Stimulated activated CD8-positive, alpha-beta memory T cell treated with anti-CD3 and anti-CD28 coated beads, Interleukin-7, amount 100 ng/mL, for 48 hours (primary cell): ENCODE measurements around the gene ITM2C.

Experiments
- DNase-seq, 2 donors: peaks; one replicate each; pipeline ENCODE4 v3.0.0-alpha.2; 2020; ENCODE audit warnings: low read depth in 1 of 2; ENCODE audit errors: extremely low read depth in 1 of 2

ITM2C gene

GRCh38 chr2:230872151-230872967 lies 7.6 kb downstream of the ITM2C start:
- no peak for DNase-seq

- no peak for DNase-seq
These were observed 8.4 kb downstream of the ITM2C start for GRCh38 chr2:230872968-230873660.

DNA sequence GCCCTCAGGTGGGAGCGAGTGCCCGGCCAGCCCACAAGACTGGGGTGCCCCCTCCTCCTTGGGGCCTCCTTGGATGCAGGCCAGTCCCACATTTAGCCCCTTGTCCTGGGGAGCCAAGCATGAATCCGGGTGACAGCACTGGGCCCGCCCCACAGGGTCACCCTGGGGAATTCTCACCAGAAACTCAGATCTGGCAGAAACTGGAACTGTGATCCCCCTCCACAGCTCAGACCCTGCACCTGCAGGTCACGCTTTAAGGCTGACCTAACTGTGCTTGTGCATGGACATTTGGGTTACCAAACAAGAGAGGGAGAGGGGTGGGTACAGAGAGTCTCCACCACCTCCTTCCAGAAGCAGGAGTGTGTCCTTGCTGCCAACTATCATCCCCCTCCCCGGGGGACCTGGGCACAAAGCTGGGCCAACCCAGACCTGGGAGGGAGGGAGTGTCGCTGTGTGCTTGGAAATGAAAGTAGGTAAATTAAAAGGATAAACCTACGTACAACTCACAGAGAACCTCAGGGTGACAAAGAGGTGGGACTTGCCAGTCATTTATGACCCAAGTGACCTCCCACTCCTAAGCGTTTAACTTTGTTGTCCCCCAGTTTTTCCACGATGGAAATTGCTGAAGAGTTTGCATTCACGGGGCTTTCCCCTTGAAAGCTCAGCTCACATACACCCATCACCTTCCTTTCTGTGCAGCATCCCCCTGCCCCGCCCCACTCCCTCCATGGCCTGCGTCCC lies 9.1 kb downstream of the ITM2C start:
- DNase-seq, result no peak

GRCh38 chr2:230874456-230874855 lies 9.7 kb downstream of the ITM2C start:
- no peak for DNase-seq

DNA sequence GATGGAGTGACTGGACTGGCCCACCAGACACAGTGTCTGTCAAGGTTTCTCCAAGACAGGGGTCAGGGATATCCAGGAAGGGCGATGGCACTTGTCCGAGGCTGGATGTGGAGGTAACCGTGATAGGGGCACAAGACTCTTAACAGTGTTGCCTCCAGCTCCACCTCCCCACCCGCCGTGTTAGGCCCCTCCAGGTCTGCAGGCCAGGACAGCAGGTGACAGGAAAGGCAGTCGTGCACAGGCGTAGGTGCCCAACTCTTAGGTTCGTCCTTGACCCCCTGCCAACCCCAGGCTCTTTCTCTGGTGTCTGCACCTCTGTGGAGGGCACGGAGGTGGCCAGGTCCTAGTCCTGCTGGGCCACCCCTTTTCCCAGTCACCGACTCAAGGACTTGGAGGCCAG lies 10.1 kb downstream of the ITM2C start:
- DNase-seq, result no peak

DNA sequence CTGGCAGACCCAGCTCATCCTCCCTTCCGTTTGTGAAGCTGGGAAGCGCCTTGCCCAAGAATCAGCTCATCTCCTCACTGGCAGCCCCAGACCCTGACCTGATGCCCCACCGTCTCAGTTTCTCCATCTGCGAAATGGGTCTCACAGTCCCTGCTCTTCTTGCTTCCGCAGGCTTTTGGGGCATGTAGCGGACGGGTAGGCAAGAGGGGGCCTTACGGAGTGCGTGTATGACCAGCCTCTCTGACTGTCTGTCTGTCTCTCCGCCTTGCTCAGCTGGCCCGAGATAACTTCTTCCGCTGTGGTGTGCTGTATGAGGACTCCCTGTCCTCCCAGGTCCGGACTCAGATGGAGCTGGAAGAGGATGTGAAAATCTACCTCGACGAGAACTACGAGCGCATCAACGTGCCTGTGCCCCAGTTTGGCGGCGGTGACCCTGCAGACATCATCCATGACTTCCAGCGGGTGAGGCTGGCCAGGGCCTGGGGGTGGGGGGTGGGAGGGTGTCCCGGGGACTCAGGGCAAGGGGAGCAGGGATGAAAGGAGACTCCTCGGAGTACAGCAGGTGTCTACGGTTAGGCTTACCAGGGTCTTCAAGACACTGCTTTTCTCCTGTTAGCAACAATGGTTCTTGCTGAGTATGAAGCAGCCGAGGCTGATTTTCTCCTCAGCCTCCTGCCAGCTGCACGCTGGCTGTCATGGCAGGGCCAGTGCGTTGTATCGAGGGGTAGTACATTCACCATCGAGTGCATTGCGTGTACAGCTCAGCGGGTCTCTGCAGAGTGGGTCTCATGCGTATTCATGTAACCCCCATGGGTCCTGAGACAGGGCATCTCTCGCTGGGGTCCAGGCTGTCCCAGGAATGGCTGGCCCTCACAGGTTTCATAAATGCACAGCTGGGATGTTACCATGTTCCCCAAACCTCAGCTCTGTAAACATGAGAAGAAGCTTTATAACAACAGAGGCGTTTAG lies 10.9 kb downstream of the ITM2C start:
- DNase-seq, result no peak

DNA sequence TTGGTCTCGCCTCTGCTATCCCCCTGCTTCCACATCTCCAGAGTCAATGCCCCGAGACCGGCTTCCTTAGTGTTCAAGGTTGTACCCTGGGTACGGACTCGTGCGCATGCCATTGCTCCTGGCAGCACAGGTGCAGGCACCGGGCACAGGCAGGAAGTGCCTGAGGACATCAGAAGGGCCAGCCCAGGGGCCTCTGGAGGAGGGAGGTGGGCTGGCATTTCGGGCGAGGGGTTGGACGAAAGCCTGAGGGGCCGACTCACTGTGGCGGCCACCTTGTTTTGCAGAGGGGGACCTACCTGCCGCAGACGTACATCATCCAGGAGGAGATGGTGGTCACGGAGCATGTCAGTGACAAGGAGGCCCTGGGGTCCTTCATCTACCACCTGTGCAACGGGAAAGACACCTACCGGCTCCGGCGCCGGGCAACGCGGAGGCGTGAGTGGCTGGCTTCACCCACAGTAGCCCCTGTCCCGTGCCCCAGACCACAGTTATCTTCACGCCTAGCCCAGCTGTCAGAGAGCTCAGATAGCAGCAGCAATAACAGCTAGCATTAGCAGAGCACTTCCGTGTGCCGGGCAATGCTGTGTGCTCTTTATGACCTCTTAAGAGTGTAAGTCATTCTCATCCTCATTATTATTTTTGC lies 12.5 kb downstream of the ITM2C start:
- DNase-seq, result no peak

DNA sequence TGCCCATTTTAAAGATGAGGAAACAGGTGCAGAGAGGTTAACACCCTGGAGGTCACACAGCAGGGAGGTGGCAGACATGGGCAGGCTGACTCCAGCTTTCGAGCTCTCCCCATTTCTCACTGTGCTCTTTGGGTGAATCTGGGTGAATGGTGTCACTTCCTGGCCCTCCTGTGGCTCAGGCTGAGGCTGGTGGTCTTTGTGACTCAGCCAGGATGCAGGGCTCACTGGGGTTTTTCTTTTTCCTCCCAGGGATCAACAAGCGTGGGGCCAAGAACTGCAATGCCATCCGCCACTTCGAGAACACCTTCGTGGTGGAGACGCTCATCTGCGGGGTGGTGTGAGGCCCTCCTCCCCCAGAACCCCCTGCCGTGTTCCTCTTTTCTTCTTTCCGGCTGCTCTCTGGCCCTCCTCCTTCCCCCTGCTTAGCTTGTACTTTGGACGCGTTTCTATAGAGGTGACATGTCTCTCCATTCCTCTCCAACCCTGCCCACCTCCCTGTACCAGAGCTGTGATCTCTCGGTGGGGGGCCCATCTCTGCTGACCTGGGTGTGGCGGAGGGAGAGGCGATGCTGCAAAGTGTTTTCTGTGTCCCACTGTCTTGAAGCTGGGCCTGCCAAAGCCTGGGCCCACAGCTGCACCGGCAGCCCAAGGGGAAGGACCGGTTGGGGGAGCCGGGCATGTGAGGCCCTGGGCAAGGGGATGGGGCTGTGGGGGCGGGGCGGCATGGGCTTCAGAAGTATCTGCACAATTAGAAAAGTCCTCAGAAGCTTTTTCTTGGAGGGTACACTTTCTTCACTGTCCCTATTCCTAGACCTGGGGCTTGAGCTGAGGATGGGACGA lies 13.2 kb downstream of the ITM2C start:
- DNase-seq, result peak; percentile 60 to 70

DNA sequence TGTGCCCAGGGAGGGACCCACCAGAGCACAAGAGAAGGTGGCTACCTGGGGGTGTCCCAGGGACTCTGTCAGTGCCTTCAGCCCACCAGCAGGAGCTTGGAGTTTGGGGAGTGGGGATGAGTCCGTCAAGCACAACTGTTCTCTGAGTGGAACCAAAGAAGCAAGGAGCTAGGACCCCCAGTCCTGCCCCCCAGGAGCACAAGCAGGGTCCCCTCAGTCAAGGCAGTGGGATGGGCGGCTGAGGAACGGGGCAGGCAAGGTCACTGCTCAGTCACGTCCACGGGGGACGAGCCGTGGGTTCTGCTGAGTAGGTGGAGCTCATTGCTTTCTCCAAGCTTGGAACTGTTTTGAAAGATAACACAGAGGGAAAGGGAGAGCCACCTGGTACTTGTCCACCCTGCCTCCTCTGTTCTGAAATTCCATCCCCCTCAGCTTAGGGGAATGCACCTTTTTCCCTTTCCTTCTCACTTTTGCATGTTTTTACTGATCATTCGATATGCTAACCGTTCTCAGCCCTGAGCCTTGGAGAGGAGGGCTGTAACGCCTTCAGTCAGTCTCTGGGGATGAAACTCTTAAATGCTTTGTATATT lies 14.0 kb downstream of the ITM2C start:
- no peak for DNase-seq

DNA sequence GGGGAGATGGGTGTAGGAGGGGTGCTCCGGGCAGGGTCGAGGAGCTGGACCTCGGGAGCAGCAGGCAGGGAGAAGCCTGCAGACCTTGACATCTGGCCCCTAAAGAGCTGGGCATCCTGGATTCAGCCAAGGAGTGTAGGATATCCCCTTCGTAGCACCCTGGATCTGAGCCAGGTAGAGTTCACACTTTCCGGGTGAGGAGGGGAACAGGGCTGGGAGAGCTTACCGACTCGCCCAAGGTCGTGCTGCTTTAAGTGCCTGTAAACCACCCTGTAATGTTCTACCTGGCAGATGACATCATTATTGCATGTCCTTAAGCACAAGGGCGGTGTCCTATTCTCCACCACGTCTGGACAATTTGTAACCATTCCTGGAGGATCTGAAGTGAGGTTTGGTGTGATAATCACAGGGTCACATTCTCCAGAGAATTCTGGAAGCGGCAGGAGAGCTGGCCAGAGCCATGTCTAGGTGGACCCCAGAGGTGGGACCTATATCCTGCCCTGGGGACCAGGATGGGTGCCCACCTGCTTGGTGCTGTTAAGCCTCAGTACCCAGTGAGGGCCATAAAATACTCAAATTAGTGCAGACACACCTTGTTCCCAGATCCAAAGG lies 14.6 kb downstream of the ITM2C start:
- no peak for DNase-seq

DNA sequence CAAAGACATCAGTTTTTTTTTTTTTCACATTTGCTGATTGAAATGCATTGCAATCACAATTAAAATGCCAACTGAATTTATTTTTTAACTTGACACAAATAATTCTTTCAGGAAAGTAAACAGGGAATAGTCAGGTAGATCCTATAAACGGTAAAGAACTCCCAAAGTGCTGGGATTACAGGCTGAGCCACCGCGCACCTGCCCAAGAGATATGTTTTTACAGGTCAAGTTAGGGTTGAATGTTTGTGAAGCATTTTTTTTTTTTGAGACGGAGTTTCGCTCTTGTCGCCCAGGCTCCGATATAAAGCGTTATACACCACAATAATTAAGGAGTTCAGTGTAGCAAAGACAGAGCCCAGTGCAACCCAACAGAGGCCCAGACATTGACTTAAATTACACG lies 15.1 kb downstream of the ITM2C start:
- no peak for DNase-seq

GRCh38 chr2:230881840-230882239 lies 17.1 kb downstream of the ITM2C start:
- no peak for DNase-seq

DNA sequence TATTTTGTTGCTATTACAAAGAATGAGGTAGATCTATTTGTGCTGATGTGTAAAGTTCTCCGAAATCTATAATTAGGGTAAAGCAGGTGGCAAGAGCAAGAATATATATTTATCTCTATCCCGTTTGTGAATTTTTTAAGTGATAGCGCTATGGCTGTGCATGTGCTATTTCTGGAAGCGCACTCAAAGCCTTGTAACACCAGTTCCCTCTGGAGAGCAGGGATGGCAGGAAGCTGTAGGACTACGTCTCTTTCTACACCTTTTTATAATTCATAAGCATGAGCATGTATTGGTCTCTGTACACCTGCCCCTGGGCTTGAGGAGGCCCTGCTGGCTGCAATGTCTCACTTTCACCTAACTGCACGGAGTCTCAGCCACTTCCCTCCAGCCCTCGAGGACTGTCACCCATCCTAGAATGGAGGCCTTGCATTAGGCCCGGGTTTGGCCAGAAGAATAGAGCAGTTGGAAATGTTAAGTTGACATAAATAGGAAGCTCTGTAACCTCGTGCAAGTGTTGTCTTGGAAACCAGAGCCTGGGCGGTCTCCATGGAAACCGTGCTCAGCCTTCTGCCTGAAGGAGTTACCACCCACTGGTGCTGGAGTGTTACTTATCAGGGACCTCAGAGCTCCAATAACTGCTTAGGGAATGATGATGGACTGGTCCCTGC lies 20.9 kb downstream of the ITM2C start:
- no peak for DNase-seq

DNA sequence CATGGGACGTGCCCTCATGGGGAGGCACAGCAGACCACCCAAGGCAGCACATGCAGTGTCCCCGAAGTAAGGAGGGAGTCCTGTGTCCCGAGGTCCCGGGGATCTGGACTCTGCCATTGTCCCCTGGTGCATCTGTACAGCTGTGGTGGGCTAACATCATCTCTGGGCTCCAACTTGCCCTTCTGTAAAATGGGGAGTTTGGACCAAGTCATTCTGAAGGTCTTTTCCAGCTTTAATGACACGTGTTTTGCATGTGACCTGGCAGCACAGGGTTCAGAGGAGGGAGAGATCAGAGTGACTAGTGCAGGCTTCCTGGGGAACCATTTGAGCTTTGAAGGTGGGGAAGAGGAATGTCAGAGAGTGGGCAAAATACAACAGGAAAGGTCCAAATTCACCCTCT lies 21.5 kb downstream of the ITM2C start:
- DNase-seq, result no peak

DNA sequence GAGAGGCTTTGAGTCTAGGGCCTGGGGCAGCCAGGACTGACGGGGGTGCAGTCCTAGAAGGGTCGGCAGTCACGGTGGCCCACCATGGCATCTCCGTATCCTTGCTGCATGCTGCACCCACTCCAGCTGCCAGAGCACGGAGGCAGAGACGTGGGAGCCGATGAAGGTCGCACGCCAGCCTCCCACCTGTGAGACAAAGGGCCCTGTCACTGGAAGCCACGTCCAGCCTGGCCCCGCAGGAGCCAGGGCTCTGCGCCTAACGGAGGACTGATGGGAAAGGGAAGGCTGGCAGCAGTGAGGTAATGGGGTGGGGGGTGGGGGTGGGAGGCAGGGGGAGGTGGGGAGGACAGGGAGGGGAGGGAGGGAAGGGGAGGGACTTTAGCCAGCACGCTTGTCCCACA lies 21.9 kb downstream of the ITM2C start:
- no peak for DNase-seq

- DNase-seq, result no peak
These were observed 22.6 kb downstream of the ITM2C start for GRCh38 chr2:230887342-230887741.

- no peak for DNase-seq
These were observed 24.2 kb downstream of the ITM2C start for GRCh38 chr2:230888824-230889400.
